HG02938 (cell line): ENCODE results near the gene TRPM5.

Source experiments
- ATAC-seq: cut with Tn5 transposase; IDR thresholded peaks from one replicate; pipeline ENCODE4 v1.9.1; 2021; ENCODE audit warnings: mild to moderate bottlenecking, moderate library complexity; ENCODE audit not compliant: unreplicated experiment

Gene TRPM5

GRCh38 chr11:2437516-2437915, 6.8 kb downstream of the TRPM5 start:
- no peak for ATAC-seq

- ATAC-seq: no peak
Observed at GRCh38 chr11:2436521-2437031, 7.7 kb downstream of the TRPM5 start.

GRCh38 chr11:2436013-2436520, 8.2 kb downstream of the TRPM5 start:
- no peak for ATAC-seq

- no peak for ATAC-seq
Observed at GRCh38 chr11:2435288-2436012, 8.9 kb downstream of the TRPM5 start.

- ATAC-seq: no peak
Observed at GRCh38 chr11:2434506-2435255, 9.6 kb downstream of the TRPM5 start.

GRCh38 chr11:2434008-2434407, 10.3 kb downstream of the TRPM5 start:
- ATAC-seq: no peak

GRCh38 chr11:2433106-2433925, 11.0 kb downstream of the TRPM5 start:
- ATAC-seq: no peak

GRCh38 chr11:2432628-2433071, 11.7 kb downstream of the TRPM5 start:
- no peak for ATAC-seq

- no peak for ATAC-seq
Observed at GRCh38 chr11:2432171-2432621, 12.1 kb downstream of the TRPM5 start.

- ATAC-seq: no peak
Observed at GRCh38 chr11:2431395-2431794, 12.9 kb downstream of the TRPM5 start.

- ATAC-seq: no peak
Observed at GRCh38 chr11:2428322-2428795, 16.0 kb downstream of the TRPM5 start.

GRCh38 chr11:2427721-2428321, 16.5 kb downstream of the TRPM5 start:
- no peak for ATAC-seq

- no peak for ATAC-seq
Observed at GRCh38 chr11:2426826-2427521, 17.3 kb downstream of the TRPM5 start.

- no peak for ATAC-seq
Observed at GRCh38 chr11:2426221-2426620, 18.1 kb downstream of the TRPM5 start.

- ATAC-seq: no peak
Observed at GRCh38 chr11:2425506-2425905, 18.8 kb downstream of the TRPM5 start.

- no peak for ATAC-seq
Observed at GRCh38 chr11:2424811-2425495, 19.4 kb downstream of the TRPM5 start.

- no peak for ATAC-seq
Observed at GRCh38 chr11:2423157-2424025, 20.9 kb downstream of the TRPM5 start.

GRCh38 chr11:2422461-2423156, 21.7 kb downstream of the TRPM5 start:
- ATAC-seq: no peak
